Measurements from ENCODE around the gene KDM5B.

Gene KDM5B

DNA sequence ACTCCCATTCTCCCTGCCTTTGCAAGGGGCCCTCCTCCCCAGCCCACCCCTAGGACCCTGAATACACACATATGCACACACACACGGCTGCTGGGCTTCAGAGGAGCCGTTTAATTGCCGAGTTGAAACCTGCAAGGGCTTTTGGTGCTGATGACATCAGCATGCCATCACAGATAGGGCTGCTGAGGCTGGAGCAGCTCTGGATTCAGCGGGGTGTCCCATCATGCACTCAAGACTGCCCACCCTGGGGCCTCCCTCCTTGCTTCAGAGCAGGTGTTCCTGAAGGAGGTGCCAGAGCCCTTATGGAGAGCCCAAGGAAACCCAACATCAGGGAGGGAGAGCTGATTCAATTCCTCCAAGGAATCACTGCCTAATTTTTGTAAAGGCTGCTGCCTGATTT lies 103.6 kb downstream of the KDM5B start:
- H3K4me3 ChIP-seq (replicated peaks; ENCODE audit: low read depth, low read length) = no peak overlapping the region
- DNase-seq (ENCODE audit: low read depth) = no peak
- TF ChIP-seq, protein P1, sequence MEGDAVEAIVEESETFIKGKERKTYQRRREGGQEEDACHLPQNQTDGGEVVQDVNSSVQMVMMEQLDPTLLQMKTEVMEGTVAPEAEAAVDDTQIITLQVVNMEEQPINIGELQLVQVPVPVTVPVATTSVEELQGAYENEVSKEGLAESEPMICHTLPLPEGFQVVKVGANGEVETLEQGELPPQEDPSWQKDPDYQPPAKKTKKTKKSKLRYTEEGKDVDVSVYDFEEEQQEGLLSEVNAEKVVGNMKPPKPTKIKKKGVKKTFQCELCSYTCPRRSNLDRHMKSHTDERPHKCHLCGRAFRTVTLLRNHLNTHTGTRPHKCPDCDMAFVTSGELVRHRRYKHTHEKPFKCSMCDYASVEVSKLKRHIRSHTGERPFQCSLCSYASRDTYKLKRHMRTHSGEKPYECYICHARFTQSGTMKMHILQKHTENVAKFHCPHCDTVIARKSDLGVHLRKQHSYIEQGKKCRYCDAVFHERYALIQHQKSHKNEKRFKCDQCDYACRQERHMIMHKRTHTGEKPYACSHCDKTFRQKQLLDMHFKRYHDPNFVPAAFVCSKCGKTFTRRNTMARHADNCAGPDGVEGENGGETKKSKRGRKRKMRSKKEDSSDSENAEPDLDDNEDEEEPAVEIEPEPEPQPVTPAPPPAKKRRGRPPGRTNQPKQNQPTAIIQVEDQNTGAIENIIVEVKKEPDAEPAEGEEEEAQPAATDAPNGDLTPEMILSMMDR (IDR thresholded peaks at IDR 0.05; ENCODE audit: low read length, missing control alignments) = no peak

DNA sequence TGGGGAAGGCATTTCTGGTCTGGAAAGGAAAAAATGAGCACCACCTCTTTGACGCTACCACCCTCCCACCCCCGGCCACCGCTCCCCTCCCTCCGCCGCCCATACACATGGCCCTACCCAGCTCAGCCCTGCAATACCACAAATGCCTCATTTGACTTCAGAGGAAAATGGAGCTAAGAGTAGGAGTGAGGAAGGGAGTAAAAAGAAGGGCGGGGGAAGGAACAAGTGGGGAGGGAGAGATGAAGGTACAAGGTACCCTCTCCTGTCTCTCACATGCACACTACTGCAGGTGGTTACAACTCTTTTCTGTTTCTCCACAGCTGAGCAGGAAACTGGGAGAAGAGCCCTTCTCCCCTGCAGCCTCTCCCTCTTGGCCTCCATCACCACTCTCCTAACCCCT lies 105.0 kb downstream of the KDM5B start:
- TF ChIP-seq, protein P1 (IDR thresholded peaks at IDR 0.05; ENCODE audit: low read length, missing control alignments) = no peak
- no peak overlapping the region for H3K4me3 ChIP-seq (replicated peaks; ENCODE audit: low read depth, low read length)
- DNase-seq (ENCODE audit: low read depth) = no peak

DNA sequence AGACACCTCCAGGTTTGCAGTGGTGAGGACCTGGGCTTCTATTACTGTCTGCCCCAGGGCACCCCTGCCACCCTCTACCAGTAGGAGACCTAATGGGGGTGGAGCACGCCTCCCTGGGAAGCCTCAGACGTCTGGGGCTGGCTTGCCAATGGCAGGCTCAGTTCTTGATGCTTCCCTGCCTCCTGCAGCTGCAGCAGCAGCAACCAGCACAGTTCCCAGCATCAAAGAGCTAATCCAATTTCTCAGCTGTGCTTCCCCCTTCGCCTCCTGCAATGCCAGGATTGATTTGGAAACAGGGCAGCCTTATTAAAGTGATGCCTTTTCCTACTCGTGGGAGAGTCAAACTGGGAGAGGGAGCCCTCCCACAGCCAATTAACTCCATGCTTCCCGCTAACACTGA lies 106.1 kb downstream of the KDM5B start:
- TF ChIP-seq, protein P1 (IDR thresholded peaks at IDR 0.05; ENCODE audit: low read length, missing control alignments) = no peak
- H3K4me3 ChIP-seq (replicated peaks; ENCODE audit: low read depth, low read length) = no peak overlapping the region
- no peak for DNase-seq (ENCODE audit: low read depth)

DNA sequence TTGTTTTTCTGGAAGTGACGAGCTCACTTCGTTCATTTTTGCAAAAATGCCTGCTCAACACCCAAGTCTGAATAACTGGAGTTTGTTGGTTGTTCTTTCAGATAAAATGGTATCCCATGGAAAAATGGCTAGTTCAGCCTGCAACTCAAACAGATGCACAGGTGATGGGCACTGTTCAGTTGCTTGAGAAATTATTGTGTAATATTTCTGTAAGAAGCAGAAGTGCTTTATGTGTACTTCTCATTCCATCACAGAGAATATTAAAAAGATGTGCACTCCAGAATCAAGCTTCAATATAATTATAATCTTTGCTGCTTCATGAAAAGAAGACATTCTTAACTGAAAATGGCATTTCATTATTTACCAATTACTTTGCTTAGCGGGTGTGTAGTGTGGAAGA lies 107.0 kb downstream of the KDM5B start:
- TF ChIP-seq, protein P1 (IDR thresholded peaks at IDR 0.05; ENCODE audit: low read length, missing control alignments) = no peak
- no peak overlapping the region for H3K4me3 ChIP-seq (replicated peaks; ENCODE audit: low read depth, low read length)
- DNase-seq (ENCODE audit: low read depth) = no peak

DNA sequence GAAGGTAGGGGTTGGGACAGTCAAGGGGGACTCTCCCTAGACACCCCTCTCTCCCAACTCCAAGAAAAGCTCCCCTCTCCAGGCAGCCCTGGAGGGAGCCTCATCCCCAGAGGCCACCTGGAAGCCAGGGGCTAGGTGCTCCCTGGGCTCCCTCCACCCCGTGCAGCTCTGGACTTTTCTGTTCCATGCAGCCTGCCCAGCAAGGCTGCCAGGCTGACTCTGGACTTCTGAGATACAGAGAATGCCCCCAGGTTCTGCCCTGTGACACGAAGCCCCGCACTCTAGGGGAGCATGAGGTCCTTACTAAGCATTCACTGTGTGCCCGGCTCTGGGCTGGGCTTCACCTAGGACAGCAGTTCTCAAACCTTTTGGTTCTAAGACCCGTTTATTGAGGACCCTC lies 108.2 kb downstream of the KDM5B start:
- TF ChIP-seq, protein P1 (IDR thresholded peaks at IDR 0.05; ENCODE audit: low read length, missing control alignments) = no peak

DNA sequence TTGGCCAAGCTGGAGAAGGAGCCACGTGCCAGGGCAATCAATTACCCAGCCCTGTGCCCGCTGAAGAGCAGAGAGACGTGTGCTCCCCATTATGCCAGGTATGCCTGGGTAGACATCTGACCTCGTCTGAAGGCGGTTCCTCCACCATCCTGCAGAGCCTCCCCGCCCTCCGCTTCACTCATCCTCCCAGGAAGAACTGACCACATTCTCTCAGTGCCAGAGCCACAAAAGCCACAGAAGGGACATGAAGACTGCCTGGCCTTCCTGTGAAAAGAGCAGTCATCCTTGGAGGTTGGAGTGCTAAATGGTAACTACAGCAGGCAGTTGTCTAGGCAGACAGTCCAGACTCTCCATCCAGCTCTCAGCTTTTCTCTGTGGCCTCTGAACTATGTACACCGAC lies 109.9 kb downstream of the KDM5B start:
- no peak overlapping the region for H3K4me3 ChIP-seq (replicated peaks; ENCODE audit: low read depth, low read length)
- TF ChIP-seq, protein P1 (IDR thresholded peaks at IDR 0.05; ENCODE audit: low read length, missing control alignments) = no peak
- no peak for DNase-seq (ENCODE audit: low read depth)

More for the DNA sequence above, 108.2 kb downstream of the KDM5B start:
- DNase-seq (ENCODE audit: low read depth) = no peak
- H3K4me3 ChIP-seq (replicated peaks; ENCODE audit: low read depth, low read length) = no peak overlapping the region

DNA sequence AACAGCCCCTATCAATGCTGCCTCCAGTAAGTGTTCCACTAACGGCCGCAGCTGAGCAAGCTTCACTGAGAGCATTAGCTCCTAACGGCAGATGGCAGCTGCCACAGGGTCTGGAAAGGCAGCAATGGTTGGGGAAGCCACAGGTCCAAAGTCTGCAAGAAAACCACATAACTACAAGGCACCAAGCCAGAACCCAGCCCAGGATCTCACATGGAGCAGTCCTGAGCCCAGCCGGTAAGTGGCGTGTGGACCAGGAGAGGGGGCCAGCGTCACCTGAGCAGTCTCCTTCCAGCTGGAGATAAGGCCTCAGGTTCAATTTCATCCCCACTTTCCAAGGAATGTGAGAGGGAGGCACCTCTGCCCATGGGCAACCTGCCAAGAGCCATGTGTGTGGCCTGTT lies 111.2 kb downstream of the KDM5B start:
- DNase-seq (ENCODE audit: low read depth) = no peak
- TF ChIP-seq, protein P1 (IDR thresholded peaks at IDR 0.05; ENCODE audit: low read length, missing control alignments) = no peak

More for the DNA sequence above, 111.2 kb downstream of the KDM5B start:
- no peak overlapping the region for H3K4me3 ChIP-seq (replicated peaks; ENCODE audit: low read depth, low read length)

Data from fibroblast of pulmonary artery (primary cell).